Esophagus squamous epithelium (tissue), 4 donors: ENCODE measurements around the gene TRIP10.

ENCODE experiments used
- CTCF ChIP-seq, 6 experiments: fragments of 450-650 bp in 4 of 6; fragments of 200-600 bp in 2 of 6; sonication (generic) in 2 of 6; IDR thresholded peaks; one replicate each; pipeline ENCODE4 v1.5.1; 2016 to 2019; ENCODE audit warnings: antibody characterized with exemption in 6 of 6, mild to moderate bottlenecking in 4 of 6, moderate library complexity in 4 of 6
- POLR2A ChIP-seq, 4 donors: fragments of 450-650 bp; IDR thresholded peaks; one replicate each; pipeline ENCODE4 v1.6.1; 2017; ENCODE audit warnings: antibody characterized with exemption in 4 of 4, mild to moderate bottlenecking in 4 of 4, moderate library complexity in 3 of 4

GRCh38 chr19:6750062-6750461 lies 10.6 kb downstream of the TRIP10 start:
- no peak for TF ChIP-seq CTCF (IDR thresholded peaks at IDR 0.05)
- no peak for TF ChIP-seq POLR2A (IDR thresholded peaks at IDR 0.05)
